ENCODE data around the gene OGDH. TPM values are rescaled to one million over a fixed set of nuclear protein-coding genes. Genes with fewer than 3 reads are reported as not detected.

The OGDH gene
- total and polyA plus RNA-seq, 4 donors = 39.0 to 142 (median 59.9) TPM

DNA sequence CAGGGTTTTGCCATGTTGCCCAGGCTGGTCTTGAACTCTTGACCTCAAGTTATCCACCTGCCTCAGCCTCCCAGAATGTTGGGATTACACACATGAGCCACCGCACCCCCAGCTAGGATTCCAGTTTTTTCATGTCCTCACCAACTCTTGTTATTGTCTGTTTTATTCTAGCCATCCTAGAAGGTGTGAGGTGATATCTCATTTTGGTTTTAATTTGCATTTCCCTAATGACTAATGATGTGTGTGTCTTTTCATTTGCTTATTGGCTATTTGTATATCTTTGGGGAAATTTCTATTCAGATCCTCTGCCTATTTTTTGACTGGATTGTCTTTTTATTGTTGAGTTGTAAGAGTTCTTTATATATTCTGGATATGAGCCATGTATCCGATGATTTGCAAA is 83.0 kb downstream of the OGDH start:
- peaks cover 9 to 14% (median 12%) of the 10 kb centered on the region in 4 donors for H3K36me3 ChIP-seq (ENCODE audit: control insufficient read depth in 4 of 4, insufficient read depth in 4 of 4, low read length in 4 of 4)
- H3K9ac ChIP-seq (ENCODE audit: insufficient read depth in 1 of 2, low read length in 2 of 2) = no peak overlapping the region
- peaks cover 0 to 3% (median 0%) of the 10 kb centered on the region in 5 donors for H3K4me1 ChIP-seq (ENCODE audit: control insufficient read depth in 5 of 5, insufficient read depth in 5 of 5, low read length in 5 of 5)
- DNase-seq (no peak), ATAC-seq (ENCODE audit: insufficient read depth, low FRiP score) (no peak)
- H3K27ac ChIP-seq (ENCODE audit: low read depth in 1 of 2, low read length in 1 of 2) = no peak overlapping the region
- 96 to 99% methylated on average over 2 of the region's 2 CpGs for WGBS, 2 donors
- TF ChIP-seq, protein P1, sequence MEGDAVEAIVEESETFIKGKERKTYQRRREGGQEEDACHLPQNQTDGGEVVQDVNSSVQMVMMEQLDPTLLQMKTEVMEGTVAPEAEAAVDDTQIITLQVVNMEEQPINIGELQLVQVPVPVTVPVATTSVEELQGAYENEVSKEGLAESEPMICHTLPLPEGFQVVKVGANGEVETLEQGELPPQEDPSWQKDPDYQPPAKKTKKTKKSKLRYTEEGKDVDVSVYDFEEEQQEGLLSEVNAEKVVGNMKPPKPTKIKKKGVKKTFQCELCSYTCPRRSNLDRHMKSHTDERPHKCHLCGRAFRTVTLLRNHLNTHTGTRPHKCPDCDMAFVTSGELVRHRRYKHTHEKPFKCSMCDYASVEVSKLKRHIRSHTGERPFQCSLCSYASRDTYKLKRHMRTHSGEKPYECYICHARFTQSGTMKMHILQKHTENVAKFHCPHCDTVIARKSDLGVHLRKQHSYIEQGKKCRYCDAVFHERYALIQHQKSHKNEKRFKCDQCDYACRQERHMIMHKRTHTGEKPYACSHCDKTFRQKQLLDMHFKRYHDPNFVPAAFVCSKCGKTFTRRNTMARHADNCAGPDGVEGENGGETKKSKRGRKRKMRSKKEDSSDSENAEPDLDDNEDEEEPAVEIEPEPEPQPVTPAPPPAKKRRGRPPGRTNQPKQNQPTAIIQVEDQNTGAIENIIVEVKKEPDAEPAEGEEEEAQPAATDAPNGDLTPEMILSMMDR (IDR thresholded peaks at IDR 0.05; ENCODE audit: control extremely low read depth, extremely low read depth) = no peak
- H3K27me3 ChIP-seq (ENCODE audit: control insufficient read depth in 3 of 3, insufficient read depth in 3 of 3, low read length in 2 of 3) = no peaks in the 10 kb centered on the region
- H3K4me3 ChIP-seq = no peak overlapping the region
- no peaks in the 10 kb centered on the region for H3K9me3 ChIP-seq (ENCODE audit: control insufficient read depth in 4 of 4, insufficient read depth in 3 of 4, low read length in 3 of 4)

- no peaks in the 10 kb centered on the region for H3K4me1 ChIP-seq (ENCODE audit: control insufficient read depth in 5 of 5, insufficient read depth in 5 of 5, low read length in 5 of 5)
- TF ChIP-seq, protein P1 (IDR thresholded peaks at IDR 0.05; ENCODE audit: control extremely low read depth, extremely low read depth) = no peak
- H3K9ac ChIP-seq (ENCODE audit: insufficient read depth in 1 of 2, low read length in 2 of 2) = no peak overlapping the region
- WGBS, 2 donors = 93 to 96% methylated on average over 19 of the region's 19 CpGs
- H3K27ac ChIP-seq (ENCODE audit: low read depth in 1 of 2, low read length in 1 of 2) = peak overlapping the region in 1 of 2 donors; percentile 77
- no peak for DNase-seq
- H3K9me3 ChIP-seq (ENCODE audit: control insufficient read depth in 4 of 4, insufficient read depth in 3 of 4, low read length in 3 of 4) = no peaks in the 10 kb centered on the region
- ATAC-seq (ENCODE audit: insufficient read depth, low FRiP score) = no peak
- peaks cover 22 to 48% (median 37%) of the 10 kb centered on the region in 4 donors for H3K36me3 ChIP-seq (ENCODE audit: control insufficient read depth in 4 of 4, insufficient read depth in 4 of 4, low read length in 4 of 4)
- no peak overlapping the region for H3K4me3 ChIP-seq
- no peaks in the 10 kb centered on the region for H3K27me3 ChIP-seq (ENCODE audit: control insufficient read depth in 3 of 3, insufficient read depth in 3 of 3, low read length in 2 of 3)
These were observed 87.3 kb downstream of the OGDH start for GRCh38 chr7:44693641-44694313.

- Histone ChIP-seq H3K9me3 (ENCODE audit: control insufficient read depth in 4 of 4, insufficient read depth in 3 of 4, low read length in 3 of 4) (no peaks in the 10 kb centered on the region), H3K4me3 (no peak overlapping the region), H3K9ac (ENCODE audit: insufficient read depth in 1 of 2, low read length in 2 of 2) (no peak overlapping the region), H3K4me1 (ENCODE audit: control insufficient read depth in 5 of 5, insufficient read depth in 5 of 5, low read length in 5 of 5) (no peaks in the 10 kb centered on the region), H3K36me3 (ENCODE audit: control insufficient read depth in 4 of 4, insufficient read depth in 4 of 4, low read length in 4 of 4) (peaks cover 22 to 51% (median 37%) of the 10 kb centered on the region in 4 donors), H3K27ac (ENCODE audit: low read depth in 1 of 2, low read length in 1 of 2) (peak overlapping the region in 1 of 2 donors; percentile 77), H3K27me3 (ENCODE audit: control insufficient read depth in 3 of 3, insufficient read depth in 3 of 3, low read length in 2 of 3) (no peaks in the 10 kb centered on the region)
- ATAC-seq (ENCODE audit: insufficient read depth, low FRiP score) (no peak), DNase-seq (no peak)
- TF ChIP-seq, protein P1 (IDR thresholded peaks at IDR 0.05; ENCODE audit: control extremely low read depth, extremely low read depth) = no peak
- WGBS, 2 donors = 98 to 99% methylated on average over 14 of the region's 14 CpGs
These were observed 87.9 kb downstream of the OGDH start for GRCh38 chr7:44694326-44694725.
